Activated effector memory CD4-positive, alpha-beta T cell treated with anti-CD3 and anti-CD28 coated beads, Interleukin-2, amount 50 U/mL, for 16 hours (primary cell): ENCODE results near the gene TMEM151A.
"Not testable (repeated sequence)": the region's sequence is repeated elsewhere in the genome, so short reads cannot be mapped to it uniquely, and the experiment has no call there.

Experiments used
- DNase-seq: peaks from one replicate; pipeline ENCODE4 v3.0.0-alpha.2; 2020

Gene TMEM151A

GRCh38 chr11:66291706-66292542 lies at the start of gene TMEM151A:
TSS of gene TMEM151A (plus strand) at chr11:66291894. CDS start at chr11:66292014, 120 bp downstream.
- peak; percentile 79 for DNase-seq

GRCh38 chr11:66242095-66242765 lies 49.5 kb upstream of the TMEM151A start:
- DNase-seq = no peak

GRCh38 chr11:66243782-66244535 lies 47.7 kb upstream of the TMEM151A start:
- no peak for DNase-seq

- no peak for DNase-seq
Measured at GRCh38 chr11:66247295-66247694, 44.4 kb upstream of the TMEM151A start.

- no peak for DNase-seq
Measured at GRCh38 chr11:66247801-66248200, 43.9 kb upstream of the TMEM151A start.

- DNase-seq = no peak
Measured at GRCh38 chr11:66248903-66249302, 42.8 kb upstream of the TMEM151A start.

- no peak for DNase-seq
Measured at GRCh38 chr11:66251809-66252208, 39.9 kb upstream of the TMEM151A start.

- not testable (repeated sequence) for DNase-seq
Measured at GRCh38 chr11:66253081-66253480, 38.6 kb upstream of the TMEM151A start.

GRCh38 chr11:66258473-66258893 lies 33.2 kb upstream of the TMEM151A start:
- DNase-seq = no peak

- DNase-seq = no peak
Measured at GRCh38 chr11:66259225-66259624, 32.5 kb upstream of the TMEM151A start.

GRCh38 chr11:66259956-66260355 lies 31.7 kb upstream of the TMEM151A start:
- no peak for DNase-seq

GRCh38 chr11:66261578-66261977 lies 30.1 kb upstream of the TMEM151A start:
- no peak for DNase-seq

- DNase-seq = no peak
Measured at GRCh38 chr11:66262191-66262590, 29.5 kb upstream of the TMEM151A start.

GRCh38 chr11:66262696-66263095 lies 29.0 kb upstream of the TMEM151A start:
- DNase-seq = no peak

GRCh38 chr11:66263231-66263630 lies 28.5 kb upstream of the TMEM151A start:
- no peak for DNase-seq

- DNase-seq = no peak
Measured at GRCh38 chr11:66263785-66264184, 27.9 kb upstream of the TMEM151A start.

GRCh38 chr11:66264383-66264782 lies 27.3 kb upstream of the TMEM151A start:
- no peak for DNase-seq

- peak; percentile 78 for DNase-seq
Measured at GRCh38 chr11:66264914-66265313, 26.8 kb upstream of the TMEM151A start.

- DNase-seq = no peak
Measured at GRCh38 chr11:66265531-66266377, 25.9 kb upstream of the TMEM151A start.

GRCh38 chr11:66266378-66267038 lies 25.2 kb upstream of the TMEM151A start:
- DNase-seq = no peak

GRCh38 chr11:66267039-66267378 lies 24.7 kb upstream of the TMEM151A start:
- no peak for DNase-seq
